Tibial artery (tissue), 4 donors: ENCODE measurements around the gene AP3S1.
A peak's percentile ranks its signal among the peaks of the same experiment; 100 is the strongest.

ENCODE experiments used
- DNase-seq, 2 donors: peaks; one replicate each; pipeline ENCODE4 v3.0.0-alpha.2; 2019
- H3K27ac ChIP-seq, 2 donors: fragments of 200-600 bp; sonication (generic) in 1 of 2; 1 replicate in 1 of 2; 2 replicates in 1 of 2; pipeline ENCODE4 v1.5.1; 2018 to 2019; ENCODE audit warnings: mild to moderate bottlenecking in 1 of 2
- H3K27me3 ChIP-seq, 2 donors: fragments of 200-600 bp; sonication (generic) in 1 of 2; one replicate each; pipeline versions ENCODE4 v1.5.1 to v1.6.0; 2016 to 2019
- H3K36me3 ChIP-seq, 3 donors: fragments of 200-600 bp; sonication (generic) in 2 of 3; one replicate each; pipeline ENCODE4 v1.5.1; 2016 to 2019; ENCODE audit warnings: mild to moderate bottlenecking in 2 of 3
- H3K4me1 ChIP-seq, 4 donors: fragments of 200-600 bp; sonication (generic) in 2 of 4; 1 replicate in 3 of 4; 2 replicates in 1 of 4; pipeline ENCODE4 v1.5.1; 2016 to 2019
- H3K4me3 ChIP-seq, 2 donors: fragments of 200-600 bp; sonication (generic) in 1 of 2; 1 replicate in 1 of 2; 2 replicates in 1 of 2; pipeline ENCODE4 v1.5.1; 2018 to 2019; ENCODE audit warnings: mild to moderate bottlenecking in 2 of 2
- H3K9me3 ChIP-seq, 3 donors: fragments of 200-600 bp; sonication (generic) in 1 of 3; one replicate each; pipeline ENCODE4 v1.5.1; 2016 to 2019
- intact Hi-C: fragments of 100-400 bp; cut with DNase I; formaldehyde crosslinking; loops from one replicate; pipeline ENCODE4 v1.15.0; 2023; ENCODE audit warnings: low total_unique reads
- TF ChIP-seq, protein P1 (sequence below), 2 experiments: fragments of 200-600 bp in 1 of 2; fragments of 450-650 bp in 1 of 2; IDR thresholded peaks; one replicate each; pipeline ENCODE4 v1.5.1; 2017 to 2019; ENCODE audit warnings: antibody characterized with exemption in 2 of 2, mild to moderate bottlenecking in 1 of 2, moderate library complexity in 1 of 2

The AP3S1 gene

GRCh38 chr5:115841382-115842088, at the start of gene AP3S1, which contains the start of gene ATG12:
Gene AP3S1, plus strand, starts transcription at chr5:115841935. Its CDS starts 103 bp downstream, at chr5:115842038.
Gene ATG12, minus strand, starts transcription at chr5:115841565. Its CDS starts 13 bp downstream, at chr5:115841552.
- Histone ChIP-seq H3K4me3 (peak within 1 kb of the TSS; percentile 80 to 97), H3K4me1 (peaks cover 0 to 56% (median 32%) of the 10 kb centered on the region in 4 donors), H3K36me3 (peaks cover 11% of the 10 kb centered on the region in 3 donors), H3K9me3 (no peaks in the 10 kb centered on the region), H3K27me3 (no peaks in the 10 kb centered on the region), H3K27ac (peak within 1 kb of the TSS; percentile 93 to 98)
- intact Hi-C loops: loop anchor here (5.0 kb wide), 1 partner anchor 214 kb away; the partner anchor contains the start of gene TMED7
- TF ChIP-seq, protein P1, sequence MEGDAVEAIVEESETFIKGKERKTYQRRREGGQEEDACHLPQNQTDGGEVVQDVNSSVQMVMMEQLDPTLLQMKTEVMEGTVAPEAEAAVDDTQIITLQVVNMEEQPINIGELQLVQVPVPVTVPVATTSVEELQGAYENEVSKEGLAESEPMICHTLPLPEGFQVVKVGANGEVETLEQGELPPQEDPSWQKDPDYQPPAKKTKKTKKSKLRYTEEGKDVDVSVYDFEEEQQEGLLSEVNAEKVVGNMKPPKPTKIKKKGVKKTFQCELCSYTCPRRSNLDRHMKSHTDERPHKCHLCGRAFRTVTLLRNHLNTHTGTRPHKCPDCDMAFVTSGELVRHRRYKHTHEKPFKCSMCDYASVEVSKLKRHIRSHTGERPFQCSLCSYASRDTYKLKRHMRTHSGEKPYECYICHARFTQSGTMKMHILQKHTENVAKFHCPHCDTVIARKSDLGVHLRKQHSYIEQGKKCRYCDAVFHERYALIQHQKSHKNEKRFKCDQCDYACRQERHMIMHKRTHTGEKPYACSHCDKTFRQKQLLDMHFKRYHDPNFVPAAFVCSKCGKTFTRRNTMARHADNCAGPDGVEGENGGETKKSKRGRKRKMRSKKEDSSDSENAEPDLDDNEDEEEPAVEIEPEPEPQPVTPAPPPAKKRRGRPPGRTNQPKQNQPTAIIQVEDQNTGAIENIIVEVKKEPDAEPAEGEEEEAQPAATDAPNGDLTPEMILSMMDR (IDR thresholded peaks at IDR 0.05): no peak
- peak; percentile 90 to 94 for DNase-seq

DNA sequence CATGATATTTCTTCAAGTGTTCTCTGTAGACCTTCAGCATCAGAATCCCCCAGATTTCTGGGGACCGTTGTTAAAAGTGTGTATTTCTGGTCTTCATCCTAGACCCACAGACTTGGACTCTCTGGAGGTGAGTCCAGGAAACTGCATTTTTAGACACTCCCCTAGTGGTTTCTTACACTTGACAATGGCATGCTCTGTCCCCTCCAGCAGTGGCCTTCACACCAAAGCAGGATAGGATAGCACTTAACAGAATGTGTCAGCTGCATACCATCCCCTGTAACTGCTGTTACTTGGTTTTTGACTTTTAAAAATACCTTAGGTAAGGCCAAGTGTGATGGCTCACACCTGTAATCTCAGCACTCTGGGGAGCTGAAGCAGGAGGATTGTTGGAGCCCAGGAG, 46.0 kb upstream of the AP3S1 start:
- intact Hi-C loops: no loop called here
- H3K9me3 ChIP-seq: no peaks in the 10 kb centered on the region
- no peaks in the 10 kb centered on the region for H3K4me1 ChIP-seq
- H3K36me3 ChIP-seq: no peaks in the 10 kb centered on the region
- peaks cover 0 to 3% of the 10 kb centered on the region in 2 donors for H3K27me3 ChIP-seq
- no peak overlapping the region for H3K4me3 ChIP-seq
- DNase-seq: no peak
- H3K27ac ChIP-seq: no peak overlapping the region
- TF ChIP-seq, protein P1 (IDR thresholded peaks at IDR 0.05): no peak

DNA sequence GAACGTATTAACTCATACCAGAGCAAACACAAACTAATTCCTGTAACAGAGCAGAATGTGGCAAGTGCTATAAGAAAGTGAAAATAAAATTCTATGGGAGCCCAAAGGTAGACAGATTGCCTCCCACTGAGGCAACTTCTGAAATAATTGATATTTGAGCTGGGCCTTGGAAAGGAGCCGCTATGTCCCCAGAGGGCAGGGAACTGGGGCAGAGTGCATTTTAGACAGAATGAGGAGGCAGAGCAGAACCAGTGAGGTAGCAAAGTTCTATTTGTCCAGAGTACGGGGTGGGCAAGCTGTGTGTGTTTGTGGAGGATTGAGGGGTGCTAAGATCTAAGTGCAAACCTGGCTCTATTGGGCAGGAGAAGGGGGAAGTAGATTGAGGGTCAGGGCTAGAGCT, 45.1 kb upstream of the AP3S1 start:
- no peaks in the 10 kb centered on the region for H3K4me1 ChIP-seq
- peaks cover 0 to 2% of the 10 kb centered on the region in 2 donors for H3K27me3 ChIP-seq
- H3K36me3 ChIP-seq: no peaks in the 10 kb centered on the region
- H3K4me3 ChIP-seq: no peak overlapping the region
- no peaks in the 10 kb centered on the region for H3K9me3 ChIP-seq
- TF ChIP-seq, protein P1 (IDR thresholded peaks at IDR 0.05): no peak
- no peak overlapping the region for H3K27ac ChIP-seq
- intact Hi-C loops: no loop called here
- no peak for DNase-seq

GRCh38 chr5:115798252-115798651, 43.5 kb upstream of the AP3S1 start:
- no peak overlapping the region for H3K27ac ChIP-seq
- TF ChIP-seq, protein P1 (IDR thresholded peaks at IDR 0.05): no peak
- DNase-seq: no peak
- H3K36me3 ChIP-seq: no peaks in the 10 kb centered on the region
- no peaks in the 10 kb centered on the region for H3K4me1 ChIP-seq
- no peaks in the 10 kb centered on the region for H3K9me3 ChIP-seq
- H3K27me3 ChIP-seq: no peaks in the 10 kb centered on the region
- no peak overlapping the region for H3K4me3 ChIP-seq
- intact Hi-C loops: no loop called here

GRCh38 chr5:115800108-115800507, 41.6 kb upstream of the AP3S1 start:
- no peak overlapping the region for H3K4me3 ChIP-seq
- no peaks in the 10 kb centered on the region for H3K27me3 ChIP-seq
- no peak overlapping the region for H3K27ac ChIP-seq
- peaks cover 0 to under 1% (median 0%) of the 10 kb centered on the region in 3 donors for H3K36me3 ChIP-seq
- H3K4me1 ChIP-seq: no peaks in the 10 kb centered on the region
- DNase-seq: no peak
- H3K9me3 ChIP-seq: no peaks in the 10 kb centered on the region
- TF ChIP-seq, protein P1 (IDR thresholded peaks at IDR 0.05): no peak
- intact Hi-C loops: no loop called here
